ENCODE measurements around the gene KREMEN1. TPM values are rescaled to one million over a fixed set of nuclear protein-coding genes. Genes with fewer than 3 reads are reported as not detected.

KREMEN1 gene
- 10 to 100 TPM; 24.6 to 42.3 TPM for total RNA-seq
- polyA plus RNA-seq (ENCODE audit: insufficient read length in 6 of 6), result 10 to 100 TPM; 27.1 to 49.7 (median 33.6) TPM
- long read RNA-seq, donor 1, full-length matches to known transcripts, result 8 of 19 reads
- long read RNA-seq, donor 1, partial matches to known transcripts, result 11 of 19 reads
- long read RNA-seq, donor 1, other reads (novel, unspliced or antisense), result 0 of 19 reads
- long read RNA-seq, donor 2, full-length matches to known transcripts, result 2 of 38 reads
- long read RNA-seq, donor 2, partial matches to known transcripts, result 36 of 38 reads
- long read RNA-seq, donor 2, other reads (novel, unspliced or antisense), result 0 of 38 reads
- long read RNA-seq, donor 3, full-length matches to known transcripts, result 4 of 4 reads
- long read RNA-seq, donor 3, partial matches to known transcripts, result 0 of 4 reads
- long read RNA-seq, donor 3, other reads (novel, unspliced or antisense), result 0 of 4 reads
- long read RNA-seq, donor 4, full-length matches to known transcripts, result 2 of 7 reads
- long read RNA-seq, donor 4, partial matches to known transcripts, result 2 of 7 reads
- long read RNA-seq, donor 4, other reads (novel, unspliced or antisense), result 3 of 7 reads
- long read RNA-seq, donor 5, full-length matches to known transcripts, result 5 of 5 reads
- long read RNA-seq, donor 5, partial matches to known transcripts, result 0 of 5 reads
- long read RNA-seq, donor 5, other reads (novel, unspliced or antisense), result 0 of 5 reads
- long read RNA-seq, donor 6, full-length matches to known transcripts, result 7 of 7 reads
- long read RNA-seq, donor 6, partial matches to known transcripts, result 0 of 7 reads
- long read RNA-seq, donor 6, other reads (novel, unspliced or antisense), result 0 of 7 reads
- long read RNA-seq, donor 7, full-length matches to known transcripts, result 3 of 3 reads
- long read RNA-seq, donor 7, partial matches to known transcripts, result 0 of 3 reads
- long read RNA-seq, donor 7, other reads (novel, unspliced or antisense), result 0 of 3 reads
- long read RNA-seq, donor 8, result 0 reads
- long read RNA-seq, donor 9, result 0 reads
- long read RNA-seq, donor 10, full-length matches to known transcripts, result 4 of 7 reads
- long read RNA-seq, donor 10, partial matches to known transcripts, result 0 of 7 reads
- long read RNA-seq, donor 10, other reads (novel, unspliced or antisense), result 3 of 7 reads
- long read RNA-seq, donor 11, full-length matches to known transcripts, result 1 of 1 reads
- long read RNA-seq, donor 11, partial matches to known transcripts, result 0 of 1 reads
- long read RNA-seq, donor 11, other reads (novel, unspliced or antisense), result 0 of 1 reads
- long read RNA-seq, donor 12, full-length matches to known transcripts, result 7 of 7 reads
- long read RNA-seq, donor 12, partial matches to known transcripts, result 0 of 7 reads
- long read RNA-seq, donor 12, other reads (novel, unspliced or antisense), result 0 of 7 reads

- Histone ChIP-seq H3K4me3 (peak within 1 kb of the TSS; percentile 63 to 68), H3K27ac (peak within 1 kb of the TSS; percentile 34 to 70), H3K36me3 (no peaks in the 10 kb centered on the region), H3K27me3 (peaks cover 0 to 63% of the 10 kb centered on the region in 2 donors), H3K9me3 (no peaks in the 10 kb centered on the region), H3K4me1 (peaks cover 9 to 33% of the 10 kb centered on the region in 2 donors)
- intact Hi-C loops (cut with DNase I), result no loop called here
- TF ChIP-seq CTCF (IDR thresholded peaks at IDR 0.05), result no peak
- ATAC-seq (no peak), DNase-seq (no peak)
Observed at GRCh38 chr22:29072979-29073617, at the start of gene KREMEN1. Gene KREMEN1 (plus strand): TSS chr22:29073035. CDS start chr22:29073131, 96 bp downstream.

GRCh38 chr22:29023172-29023796 lies 49.6 kb upstream of the KREMEN1 start:
- Histone ChIP-seq H3K9me3 (no peaks in the 10 kb centered on the region), H3K27me3 (no peaks in the 10 kb centered on the region), H3K36me3 (no peaks in the 10 kb centered on the region), H3K4me3 (no peak overlapping the region), H3K4me1 (peaks cover 0 to 11% of the 10 kb centered on the region in 2 donors), H3K27ac (peak overlapping the region in 1 of 2 donors; percentile 1)
- ATAC-seq (peak; percentile 26), DNase-seq (no peak)
- intact Hi-C loops (cut with DNase I), result no loop called here
- TF ChIP-seq CTCF (IDR thresholded peaks at IDR 0.05), result no peak

- no peak overlapping the region for H3K4me3 ChIP-seq
- H3K9me3 ChIP-seq, result no peaks in the 10 kb centered on the region
- peaks cover 6 to 31% of the 10 kb centered on the region in 2 donors for H3K4me1 ChIP-seq
- no peak overlapping the region for H3K27ac ChIP-seq
- DNase-seq (no peak), ATAC-seq (no peak)
- no peaks in the 10 kb centered on the region for H3K36me3 ChIP-seq
- peaks cover 0 to 30% of the 10 kb centered on the region in 2 donors for H3K27me3 ChIP-seq
- no peak for TF ChIP-seq CTCF (IDR thresholded peaks at IDR 0.05)
- intact Hi-C loops (cut with DNase I), result no loop called here
Observed at GRCh38 chr22:29026579-29026978, 46.3 kb upstream of the KREMEN1 start.

GRCh38 chr22:29028468-29028867 lies 44.4 kb upstream of the KREMEN1 start:
- TF ChIP-seq CTCF (IDR thresholded peaks at IDR 0.05), result no peak
- H3K27ac ChIP-seq, result no peak overlapping the region
- peaks cover 0 to 36% of the 10 kb centered on the region in 2 donors for H3K27me3 ChIP-seq
- DNase-seq, result no peak
- H3K36me3 ChIP-seq, result no peaks in the 10 kb centered on the region
- H3K4me1 ChIP-seq, result peaks cover 15 to 41% of the 10 kb centered on the region in 2 donors
- no peak overlapping the region for H3K4me3 ChIP-seq
- ATAC-seq, result no peak
- intact Hi-C loops (cut with DNase I), result no loop called here
- no peaks in the 10 kb centered on the region for H3K9me3 ChIP-seq
